Liver (tissue), 9 donors: ENCODE results near the gene KMT2A. TPM values are rescaled to one million over a fixed set of nuclear protein-coding genes. Genes with fewer than 3 reads are reported as not detected.
A peak's percentile ranks its signal among the peaks of the same experiment; 100 is the strongest.

Experiments used
- DNase-seq: peaks from one replicate; pipeline ENCODE4 v3.0.0-alpha.2; 2017; ENCODE audit warnings: low spot score
- H3K27ac ChIP-seq, 2 donors: one replicate each; pipeline ENCODE4 v1.7.0; 2013; ENCODE audit warnings: inconsistent platforms in 2 of 2, low read length in 2 of 2, control low read depth in 1 of 2, low read depth in 1 of 2, mild to moderate bottlenecking in 1 of 2
- H3K27me3 ChIP-seq, 4 donors: one replicate each; pipeline versions ENCODE4 v1.6.1 to v1.7.0; 2013; ENCODE audit warnings: low read length in 3 of 4, inconsistent platforms in 1 of 4, mild to moderate bottlenecking in 1 of 4, moderate library complexity in 1 of 4; ENCODE audit not compliant: control insufficient read depth in 4 of 4, insufficient read depth in 4 of 4
- H3K36me3 ChIP-seq, 4 donors: one replicate each; pipeline versions ENCODE4 v1.6.1 to v1.7.0; 2013; ENCODE audit warnings: low read length in 3 of 4, mild to moderate bottlenecking in 3 of 4, low read depth in 1 of 4, moderate library complexity in 1 of 4; ENCODE audit not compliant: control insufficient read depth in 4 of 4, insufficient read depth in 3 of 4
- H3K4me1 ChIP-seq, 4 donors: one replicate each; pipeline versions ENCODE4 v1.6.1 to v1.7.0; 2013; ENCODE audit warnings: low read length in 3 of 4, mild to moderate bottlenecking in 3 of 4, moderate library complexity in 1 of 4; ENCODE audit not compliant: control insufficient read depth in 4 of 4, insufficient read depth in 4 of 4
- H3K4me3 ChIP-seq, 3 donors: one replicate each; pipeline versions ENCODE4 v1.6.1 to v1.7.0; 2013; ENCODE audit warnings: low read length in 3 of 3, control low read depth in 1 of 3, low read depth in 1 of 3, mild to moderate bottlenecking in 1 of 3
- H3K9ac ChIP-seq, 2 donors: one replicate each; pipeline ENCODE4 v1.7.0; 2013; ENCODE audit warnings: low read length in 2 of 2, mild to moderate bottlenecking in 2 of 2, moderate library complexity in 2 of 2, control low read depth in 1 of 2, low read depth in 1 of 2
- H3K9me3 ChIP-seq, 4 donors: one replicate each; pipeline versions ENCODE4 v1.6.1 to v1.7.0; 2013; ENCODE audit warnings: low read length in 3 of 4; ENCODE audit not compliant: control insufficient read depth in 4 of 4
- ATF3 ChIP-seq: IDR thresholded peaks from 2 replicates; pipeline ENCODE4 v1.6.1; 2016; ENCODE audit warnings: antibody characterized with exemption
- CTCF ChIP-seq: fragments of 150-350 bp; IDR thresholded peaks from 2 replicates; pipeline ENCODE4 v1.5.1; 2017; ENCODE audit warnings: improper control_type of control experiment, low read depth, low read length; ENCODE audit not compliant: missing input control
- FOXA1 ChIP-seq: IDR thresholded peaks from 2 replicates; pipeline ENCODE4 v1.6.1; 2016; ENCODE audit warnings: antibody characterized with exemption
- FOXA2 ChIP-seq: IDR thresholded peaks from 2 replicates; pipeline ENCODE4 v1.6.1; 2016; ENCODE audit warnings: antibody characterized with exemption
- GABPA ChIP-seq, 2 donors: IDR thresholded peaks in 1 of 2; conservative IDR thresholded peaks in 1 of 2; 2 replicates each; pipeline ENCODE4 v1.6.1; 2016; ENCODE audit warnings: antibody characterized with exemption in 2 of 2, mild to moderate bottlenecking in 1 of 2, moderate library complexity in 1 of 2
- MAX ChIP-seq: IDR thresholded peaks from 2 replicates; pipeline ENCODE4 v1.6.1; 2016; ENCODE audit warnings: antibody characterized with exemption
- NR2F2 ChIP-seq: IDR thresholded peaks from 2 replicates; pipeline ENCODE4 v1.6.1; 2016; ENCODE audit warnings: antibody characterized with exemption
- RAD21 ChIP-seq, 2 donors: IDR thresholded peaks; 2 replicates each; pipeline ENCODE4 v1.6.1; 2016; ENCODE audit warnings: antibody characterized with exemption in 2 of 2, mild to moderate bottlenecking in 2 of 2
- REST ChIP-seq: IDR thresholded peaks from 2 replicates; pipeline ENCODE4 v1.6.1; 2016; ENCODE audit warnings: antibody characterized with exemption, mild to moderate bottlenecking
- RXRA ChIP-seq, 2 donors: IDR thresholded peaks; 2 replicates each; pipeline ENCODE4 v1.6.1; 2017 to 2018; ENCODE audit warnings: antibody characterized with exemption in 2 of 2, mild to moderate bottlenecking in 1 of 2
- SP1 ChIP-seq: IDR thresholded peaks from 2 replicates; pipeline ENCODE4 v1.6.1; 2018; ENCODE audit warnings: antibody characterized with exemption, mild to moderate bottlenecking
- TAF1 ChIP-seq: conservative IDR thresholded peaks from 2 replicates; pipeline ENCODE4 v1.6.1; 2016; ENCODE audit warnings: antibody characterized with exemption, mild to moderate bottlenecking
- WGBS: extraction: QIAGEN DNeasy Blood & Tissue Kit; methylation state at CpG from one replicate; pipeline ENCODE4 v1.1.7; 2013; 5-methylcytosine and 5-hydroxymethylcytosine counted together
- polyA plus RNA-seq, 2 donors: library from polyadenylated mRNA; stranded (reverse) in 1 of 2; unstranded in 1 of 2; fragments of 200-250 nt in 1 of 2; fragments of >200 nt in 1 of 2; fragmentation: Nextera tagmentation in 1 of 2; extraction: Ambion mirVana in 1 of 2; gene quantifications; one replicate each; pipeline versions ENCODE4 v1.2.1 to v1.2.3, GENCODE V29; 2013 to 2015
- total RNA-seq, 2 donors: library from RNA; depleted of rRNA; stranded (reverse); fragments of >200 nt; gene quantifications; one replicate each; pipeline ENCODE4 v1.2.3, GENCODE V29; 2014
- donor health status: healthy.
- donor health status: healthy.
- donor health status: healthy.
- donor health status: healthy.
- donor health status: healthy.

Gene KMT2A
- total RNA-seq (10 to 100 TPM; 19.2 to 27.9 TPM), polyA plus RNA-seq (1 to 10 TPM; 4.3 to 6.5 TPM)

- Histone ChIP-seq H3K36me3 (no peaks in the 10 kb centered on the region), H3K27ac (peak within 1 kb of the TSS; percentile 79 to 84), H3K4me3 (peak within 1 kb of the TSS; percentile 63 to 98 (median 88)), H3K27me3 (no peaks in the 10 kb centered on the region), H3K9me3 (no peaks in the 10 kb centered on the region), H3K4me1 (peaks cover 4 to 51% (median 40%) of the 10 kb centered on the region in 4 donors), H3K9ac (peak within 1 kb of the TSS; percentile 51 to 58)
- under 1% methylated on average over 83 of the region's 83 CpGs for WGBS
- DNase-seq = peak; percentile 93
- peak; percentile 48 for TF ChIP-seq MAX
- peak in 1 of 2 donors; percentile 1 for TF ChIP-seq RXRA (IDR thresholded peaks at IDR 0.05)
- no peak for TF ChIP-seq ATF3
- peak; percentile 66 for TF ChIP-seq SP1
- TF ChIP-seq GABPA (IDR thresholded peaks at IDR 0.05 in 1 of 2, conservative IDR thresholded peaks at IDR 0.05 in 1 of 2) = peak in 1 of 2 donors; percentile 77
- TF ChIP-seq TAF1 = peak; percentile 24
- no peak for TF ChIP-seq NR2F2
- peak; percentile 73 for TF ChIP-seq REST
- peak in 1 of 2 donors; percentile 12 for TF ChIP-seq RAD21 (IDR thresholded peaks at IDR 0.05)
Observed at GRCh38 chr11:118435893-118436624, at the start of gene KMT2A. Gene KMT2A (plus strand): TSS chr11:118436492. CDS start chr11:118436513, 21 bp downstream.

GRCh38 chr11:118396097-118396501 is 40.2 kb upstream of the KMT2A start:
- peaks cover 0 to 5% (median 4%) of the 10 kb centered on the region in 4 donors for H3K4me1 ChIP-seq
- peaks cover 2 to 57% (median 41%) of the 10 kb centered on the region in 4 donors for H3K36me3 ChIP-seq
- no peaks in the 10 kb centered on the region for H3K9me3 ChIP-seq
- H3K4me3 ChIP-seq = no peak overlapping the region
- no peak overlapping the region for H3K9ac ChIP-seq
- H3K27me3 ChIP-seq = no peaks in the 10 kb centered on the region
- H3K27ac ChIP-seq = no peak overlapping the region
- 91% methylated on average over 6 of the region's 6 CpGs for WGBS
- no peak for TF ChIP-seq MAX
- no peak for DNase-seq

GRCh38 chr11:118397448-118397847 is 38.8 kb upstream of the KMT2A start:
- H3K9ac ChIP-seq = no peak overlapping the region
- TF ChIP-seq FOXA2 (no peak), CTCF (no peak), FOXA1 (no peak), REST (no peak), SP1 (no peak), GABPA (IDR thresholded peaks at IDR 0.05 in 1 of 2, conservative IDR thresholded peaks at IDR 0.05 in 1 of 2) (no peak), RAD21 (IDR thresholded peaks at IDR 0.05) (no peak)
- DNase-seq = no peak
- no peaks in the 10 kb centered on the region for H3K27me3 ChIP-seq
- H3K4me1 ChIP-seq = peaks cover 0 to 11% (median 8%) of the 10 kb centered on the region in 4 donors
- H3K27ac ChIP-seq = no peak overlapping the region
- peaks cover 2 to 50% (median 34%) of the 10 kb centered on the region in 4 donors for H3K36me3 ChIP-seq
- H3K4me3 ChIP-seq = no peak overlapping the region
- no peaks in the 10 kb centered on the region for H3K9me3 ChIP-seq
